Uterus (tissue), 2 donors: ENCODE data around the gene PDK1.

Experiments
- CTCF ChIP-seq, 4 experiments: fragments of 200-600 bp in 2 of 4; fragments of 450-650 bp in 2 of 4; sonication (generic) in 2 of 4; IDR thresholded peaks; one replicate each; pipeline ENCODE4 v1.5.1; 2016 to 2019; ENCODE audit warnings: antibody characterized with exemption in 4 of 4, mild to moderate bottlenecking in 2 of 4, moderate library complexity in 1 of 4
- POLR2A ChIP-seq, 2 donors: fragments of 450-650 bp; IDR thresholded peaks; one replicate each; pipeline ENCODE4 v1.6.1; 2016; ENCODE audit warnings: antibody characterized with exemption in 2 of 2, mild to moderate bottlenecking in 1 of 2, moderate library complexity in 1 of 2

- TF ChIP-seq CTCF (IDR thresholded peaks at IDR 0.05) (no peak), POLR2A (IDR thresholded peaks at IDR 0.05) (no peak)
Measured at GRCh38 chr2:172655838-172656573, 100.1 kb downstream of the PDK1 start.
